ENCODE measurements around the gene MAGI2.

MAGI2 gene

DNA sequence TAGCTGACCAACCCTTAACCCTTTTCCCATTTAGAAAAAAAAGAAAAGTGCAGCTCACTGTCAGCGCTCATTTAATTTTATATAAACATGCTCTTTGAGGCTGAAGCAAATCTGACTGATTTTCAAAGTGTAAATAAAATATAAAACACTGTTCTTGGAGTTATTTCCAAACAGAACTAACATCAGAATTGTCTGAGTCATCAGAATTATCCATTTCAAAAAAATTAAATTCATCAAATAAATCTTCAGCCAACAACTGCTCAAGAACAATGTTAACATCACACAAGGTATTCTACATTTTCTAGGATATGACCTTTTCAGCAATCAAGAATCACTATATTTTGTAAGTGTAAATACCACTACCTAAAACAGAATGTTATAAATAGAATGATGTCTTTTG lies 93.6 kb downstream of the MAGI2 start:
- no peak for DNase-seq

GRCh38 chr7:79357101-79357500 lies 96.4 kb downstream of the MAGI2 start:
- no peak for DNase-seq

DNA sequence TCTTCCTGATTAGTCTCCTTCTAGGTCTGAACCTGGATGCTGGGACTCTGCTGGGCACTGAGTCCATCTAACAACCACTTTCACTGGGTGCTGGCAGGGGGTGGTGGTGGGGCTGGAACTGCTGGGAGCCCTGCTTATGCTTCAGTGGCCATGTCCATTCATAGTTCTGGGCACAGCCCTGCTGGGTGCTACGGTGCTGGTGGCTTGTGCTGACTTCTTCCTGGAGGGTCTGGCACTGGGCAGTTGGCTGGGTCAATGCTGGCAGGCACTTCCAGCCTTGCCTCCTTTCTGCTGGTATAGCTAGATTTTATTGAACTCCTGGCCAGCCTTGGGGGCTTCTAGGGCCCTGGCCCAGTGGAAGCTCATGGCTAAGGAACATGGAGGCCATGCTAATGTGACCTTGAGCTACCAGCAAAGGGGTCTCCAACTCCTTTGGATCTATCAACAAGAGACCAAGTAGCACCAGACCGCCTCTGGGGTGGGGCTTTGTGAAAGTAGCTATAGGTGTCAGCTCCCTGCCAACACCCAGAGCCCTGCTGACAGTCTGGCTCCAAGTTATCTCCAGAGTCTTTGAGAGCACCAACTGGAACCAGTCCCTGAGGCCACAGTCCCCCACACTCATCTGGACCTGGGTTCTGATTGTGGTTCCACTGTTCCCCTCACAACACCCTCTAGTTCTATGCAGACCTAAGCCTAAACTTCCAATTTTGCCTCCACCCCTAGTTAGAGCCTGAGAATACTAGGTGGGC lies 99.6 kb downstream of the MAGI2 start:
- DNase-seq, result no peak

GRCh38 chr7:79352323-79352722 lies 101.1 kb downstream of the MAGI2 start:
- no peak for DNase-seq

GRCh38 chr7:79347351-79347750 lies 106.1 kb downstream of the MAGI2 start:
- no peak for DNase-seq

DNA sequence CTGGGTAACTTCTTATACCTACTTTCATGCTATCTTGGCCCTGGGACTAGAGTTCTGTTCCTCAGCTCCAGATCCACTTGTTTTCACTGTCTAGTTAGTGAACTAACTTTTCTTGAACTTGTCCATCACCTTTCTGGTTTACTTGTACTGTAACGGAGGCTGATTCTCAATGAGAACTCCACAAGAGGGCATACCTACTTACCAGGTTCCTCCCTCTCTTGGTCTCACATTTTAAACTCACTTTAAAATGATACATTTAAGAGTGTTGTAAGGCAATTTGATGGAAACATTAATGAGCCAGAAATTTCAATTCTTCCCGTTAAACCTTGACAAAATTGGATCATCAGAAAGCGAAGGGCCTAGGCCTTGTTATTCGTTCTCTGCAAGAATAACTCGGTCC lies 111.6 kb downstream of the MAGI2 start:
- no peak for DNase-seq

- no peak for DNase-seq
Measured at GRCh38 chr7:79340212-79340611, 113.3 kb downstream of the MAGI2 start.

DNA sequence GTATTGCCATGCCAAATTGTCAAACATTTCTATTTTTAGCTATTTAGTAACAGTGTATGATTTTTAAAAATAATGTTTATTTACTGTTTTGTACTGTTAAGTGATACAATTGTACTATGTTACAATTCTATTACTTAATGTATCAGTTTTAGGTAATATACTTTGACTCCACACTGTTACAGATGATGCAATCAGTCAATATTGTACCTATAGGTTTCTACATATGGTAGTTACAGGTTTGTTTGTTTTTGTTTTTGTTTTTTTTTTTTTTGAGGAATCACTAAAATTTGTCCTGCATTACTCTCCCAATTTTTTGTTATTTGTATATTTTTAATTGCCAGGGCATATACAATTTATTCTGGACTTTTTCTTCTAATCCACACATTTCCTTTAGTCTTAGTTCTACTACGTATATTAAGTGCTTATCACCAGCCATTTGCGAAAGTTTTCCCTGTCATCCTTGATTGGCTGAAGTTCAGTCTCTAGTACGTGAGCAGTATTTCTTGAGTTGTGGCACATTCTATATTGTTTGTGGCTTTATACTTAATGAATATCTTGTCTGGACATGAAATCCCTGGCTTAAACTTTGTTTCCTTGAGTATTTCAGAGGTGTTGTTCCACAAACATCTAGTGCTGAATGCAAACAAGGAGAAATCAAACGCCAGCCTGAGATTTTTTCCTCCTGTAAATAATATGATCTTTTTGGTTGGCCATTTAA lies 114.1 kb downstream of the MAGI2 start:
- DNase-seq, result no peak

DNA sequence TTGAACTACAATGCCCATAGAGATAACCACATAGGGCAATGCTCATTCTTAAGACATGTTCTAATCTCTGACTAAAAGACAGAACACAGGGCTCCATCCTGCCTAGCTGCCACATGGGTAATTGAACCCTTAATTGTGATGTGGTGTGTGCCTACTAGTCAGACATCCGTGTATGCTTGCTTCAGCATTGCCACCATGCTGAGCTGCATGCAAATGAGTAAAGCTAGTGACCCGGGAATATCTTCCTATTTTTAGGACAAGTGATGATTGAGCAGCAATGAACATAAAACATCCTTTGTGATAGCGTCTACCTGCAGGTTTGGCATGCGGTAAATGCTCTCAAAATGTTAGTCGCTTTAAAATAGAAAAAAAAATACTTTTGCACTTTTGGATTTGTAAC lies 115.8 kb downstream of the MAGI2 start:
- DNase-seq, result no peak

DNA sequence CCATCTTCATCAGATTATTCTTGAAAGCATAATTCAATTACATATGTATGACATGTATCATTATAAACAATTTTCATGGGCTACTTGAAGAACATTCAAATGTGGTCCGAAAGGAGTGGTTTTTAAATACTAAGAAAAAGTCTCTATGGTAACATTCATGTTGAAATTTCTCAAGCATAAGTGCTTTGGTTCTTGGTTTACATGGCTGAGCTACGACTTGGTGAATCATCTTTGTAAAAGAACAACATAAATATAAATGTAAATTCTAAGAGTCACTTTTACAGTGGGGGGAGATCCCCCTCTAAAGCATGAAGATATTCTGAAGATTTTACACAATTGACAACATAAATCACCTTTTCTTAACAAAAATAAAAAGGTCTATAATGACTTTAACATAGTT lies 118.6 kb downstream of the MAGI2 start:
- no peak for DNase-seq

GRCh38 chr7:79334334-79334733 lies 119.1 kb downstream of the MAGI2 start:
- no peak for DNase-seq

DNA sequence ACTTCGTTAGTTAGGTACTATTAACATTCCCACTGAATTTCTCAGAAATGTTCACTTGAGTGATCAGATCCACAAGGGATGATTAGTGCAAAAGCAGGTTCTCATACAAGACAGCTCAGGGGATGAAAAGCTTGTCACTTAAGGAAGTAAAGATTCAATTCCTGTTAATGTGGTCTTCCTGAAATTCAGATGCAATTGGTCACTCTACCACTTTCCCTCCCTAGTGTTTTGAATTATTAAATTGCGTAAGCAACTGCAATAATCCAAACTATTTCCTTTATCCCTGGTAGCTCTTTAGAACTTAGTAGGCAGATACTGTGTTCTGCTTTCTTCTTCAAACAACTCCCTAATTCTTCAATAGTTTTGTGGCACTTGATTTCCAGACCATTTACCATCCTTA lies 121.4 kb downstream of the MAGI2 start:
- DNase-seq, result no peak

- DNase-seq, result no peak
Measured at GRCh38 chr7:79329464-79329863, 124.0 kb downstream of the MAGI2 start.

GRCh38 chr7:79320741-79321473 lies 132.6 kb downstream of the MAGI2 start:
- DNase-seq, result no peak

- no peak for DNase-seq
Measured at GRCh38 chr7:79319369-79319768, 134.1 kb downstream of the MAGI2 start.

GRCh38 chr7:79317728-79318127 lies 135.7 kb downstream of the MAGI2 start:
- no peak for DNase-seq

DNA sequence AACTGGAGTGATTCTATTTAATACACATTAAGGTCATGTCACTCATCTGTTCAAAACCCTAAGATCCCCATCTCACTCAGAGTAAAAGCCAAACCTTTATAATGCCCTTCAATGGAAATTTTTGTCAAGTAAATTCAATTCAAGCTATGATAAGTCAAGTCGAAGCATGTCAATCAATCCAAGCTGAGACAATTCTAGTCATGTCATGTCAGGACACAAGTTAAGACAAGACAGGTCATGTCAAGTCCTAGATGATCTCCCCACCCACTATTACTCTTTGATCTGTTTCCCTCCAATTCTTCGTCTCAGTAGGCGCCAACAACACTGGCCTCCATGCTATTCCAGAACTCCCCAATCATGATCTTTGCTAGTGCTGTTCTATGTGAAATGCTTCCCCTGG lies 141.4 kb downstream of the MAGI2 start:
- DNase-seq, result no peak

DNA sequence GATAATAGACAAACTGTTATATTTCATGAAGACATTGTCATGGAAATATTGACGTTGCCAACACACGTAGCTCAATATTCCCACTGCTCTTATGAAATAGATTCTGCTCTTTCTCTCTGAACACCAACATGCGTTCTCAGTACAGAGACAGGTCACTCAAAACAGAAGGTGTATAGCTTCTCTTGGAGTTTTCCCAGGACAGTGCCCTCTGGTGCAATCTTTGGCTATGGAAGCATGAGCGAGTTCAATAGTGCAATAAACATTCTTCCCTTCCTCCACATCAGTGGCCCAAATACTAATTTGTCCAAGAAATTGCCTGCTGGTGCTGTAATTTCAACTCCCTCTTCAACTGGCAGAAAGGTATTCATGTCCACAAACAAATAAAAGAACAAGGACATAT lies 145.3 kb downstream of the MAGI2 start:
- no peak for DNase-seq

- no peak for DNase-seq
Measured at GRCh38 chr7:79307376-79307775, 146.1 kb downstream of the MAGI2 start.

DNA sequence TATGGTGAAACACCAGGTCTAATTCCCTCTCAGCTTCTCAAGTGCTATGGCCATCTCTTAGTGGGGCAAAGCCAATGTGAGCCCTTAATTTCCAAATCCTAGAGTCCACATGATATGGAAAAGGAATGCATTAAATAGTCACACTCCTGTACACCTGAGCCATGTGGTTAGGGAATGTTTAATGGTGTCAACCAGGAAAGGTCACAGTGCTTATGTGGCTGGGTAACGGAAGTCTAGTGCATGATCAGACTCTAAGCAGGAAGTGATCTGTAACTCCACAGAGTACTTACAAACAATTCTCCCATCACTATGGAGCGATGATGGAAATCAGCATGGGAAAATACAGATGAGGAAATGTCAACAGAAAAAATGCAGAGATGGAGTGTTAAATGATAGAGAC lies 148.8 kb downstream of the MAGI2 start:
- DNase-seq, result no peak

DNA sequence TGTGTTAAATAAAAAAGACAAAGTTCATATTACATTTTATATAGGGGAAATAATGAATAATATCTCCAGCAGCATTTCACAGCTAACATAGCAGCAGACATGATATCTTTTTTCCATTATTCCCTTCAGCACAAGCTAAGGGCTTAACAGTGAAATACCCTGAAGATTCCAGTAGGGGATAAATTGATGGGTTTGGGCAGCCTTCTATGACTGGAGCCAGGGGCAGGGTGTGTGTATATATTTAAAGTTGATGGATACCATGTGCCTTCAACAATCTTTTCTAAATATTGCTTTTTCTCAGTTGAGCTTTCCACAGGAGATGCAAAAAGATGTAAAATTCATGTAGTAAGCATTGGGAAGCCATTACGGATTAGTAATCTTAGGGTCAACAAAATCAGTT lies 151.2 kb downstream of the MAGI2 start:
- no peak for DNase-seq

GRCh38 chr7:79301419-79301818 lies 152.0 kb downstream of the MAGI2 start:
- DNase-seq, result no peak

GRCh38 chr7:79300573-79300972 lies 152.9 kb downstream of the MAGI2 start:
- no peak for DNase-seq

DNA sequence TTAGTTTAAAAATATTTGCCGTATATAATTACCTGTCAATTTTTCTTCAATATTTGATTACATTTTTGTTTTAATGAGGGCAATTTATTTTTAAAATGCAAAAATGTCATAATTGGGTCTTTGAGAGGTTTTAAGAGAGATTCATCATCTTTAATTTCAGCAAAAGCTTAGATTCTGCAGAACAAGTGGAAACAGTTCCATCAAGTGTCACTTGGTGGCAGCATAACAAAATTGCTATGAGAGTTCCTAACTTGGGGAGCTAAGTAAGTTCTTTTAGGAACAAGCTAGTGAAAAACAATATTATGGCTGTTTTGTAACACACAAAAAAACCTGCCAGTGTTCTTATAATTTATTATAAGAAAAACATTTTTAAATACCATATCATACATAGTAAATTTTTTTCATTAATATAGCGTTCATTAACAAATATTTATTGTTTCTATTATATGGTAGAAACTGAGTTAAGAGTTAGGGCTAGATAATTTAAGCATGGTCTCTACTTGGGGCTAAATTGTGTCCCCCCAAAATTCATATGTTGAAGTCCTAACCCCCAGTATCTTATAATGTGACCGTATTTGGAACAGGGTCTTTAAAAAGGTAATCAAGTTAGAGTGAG lies 155.2 kb downstream of the MAGI2 start:
- DNase-seq, result peak; percentile 45
